ENCODE results near the gene RAB31. TPM values are rescaled to one million over a fixed set of nuclear protein-coding genes. Genes with fewer than 3 reads are reported as not detected.
A peak's percentile ranks its signal among the peaks of the same experiment; 100 is the strongest.

RAB31 gene
- total RNA-seq, 1 donor from 2014 or later: 26.0 TPM

DNA sequence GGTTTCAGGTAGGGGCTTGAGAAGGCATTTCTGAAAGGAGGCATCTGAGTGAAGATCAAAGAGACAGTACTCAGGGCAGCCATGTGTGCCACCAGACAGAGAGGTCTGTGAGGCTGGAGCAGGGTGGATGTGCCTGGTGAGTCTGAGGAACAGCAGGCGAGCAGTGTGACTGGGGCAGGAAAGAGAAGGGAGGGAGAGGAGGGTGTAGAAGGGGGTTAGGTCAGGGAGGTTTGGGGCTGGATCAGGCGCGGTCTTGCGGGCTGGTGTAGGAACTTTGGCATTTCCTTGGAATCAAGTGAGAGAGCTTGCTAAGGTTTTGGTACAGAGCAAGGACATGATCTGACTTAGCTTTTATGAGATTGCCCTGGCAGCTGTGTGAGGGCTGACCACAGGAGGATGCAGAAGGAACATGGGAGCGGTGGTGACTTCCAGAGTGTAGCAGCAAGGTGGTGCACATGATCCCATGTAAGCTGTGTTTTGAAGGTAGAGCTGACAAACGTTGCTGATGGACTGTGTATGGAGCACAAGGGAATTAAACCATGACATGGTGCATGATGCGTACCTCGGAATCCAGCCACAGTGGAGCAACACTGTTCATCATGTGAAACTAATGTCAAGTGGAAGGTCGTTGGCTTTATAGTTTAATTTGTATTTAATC lies 13.9 kb downstream of the RAB31 start:
- no peak for TF ChIP-seq POLR2A (IDR thresholded peaks at IDR 0.05)
- TF ChIP-seq, protein P1, sequence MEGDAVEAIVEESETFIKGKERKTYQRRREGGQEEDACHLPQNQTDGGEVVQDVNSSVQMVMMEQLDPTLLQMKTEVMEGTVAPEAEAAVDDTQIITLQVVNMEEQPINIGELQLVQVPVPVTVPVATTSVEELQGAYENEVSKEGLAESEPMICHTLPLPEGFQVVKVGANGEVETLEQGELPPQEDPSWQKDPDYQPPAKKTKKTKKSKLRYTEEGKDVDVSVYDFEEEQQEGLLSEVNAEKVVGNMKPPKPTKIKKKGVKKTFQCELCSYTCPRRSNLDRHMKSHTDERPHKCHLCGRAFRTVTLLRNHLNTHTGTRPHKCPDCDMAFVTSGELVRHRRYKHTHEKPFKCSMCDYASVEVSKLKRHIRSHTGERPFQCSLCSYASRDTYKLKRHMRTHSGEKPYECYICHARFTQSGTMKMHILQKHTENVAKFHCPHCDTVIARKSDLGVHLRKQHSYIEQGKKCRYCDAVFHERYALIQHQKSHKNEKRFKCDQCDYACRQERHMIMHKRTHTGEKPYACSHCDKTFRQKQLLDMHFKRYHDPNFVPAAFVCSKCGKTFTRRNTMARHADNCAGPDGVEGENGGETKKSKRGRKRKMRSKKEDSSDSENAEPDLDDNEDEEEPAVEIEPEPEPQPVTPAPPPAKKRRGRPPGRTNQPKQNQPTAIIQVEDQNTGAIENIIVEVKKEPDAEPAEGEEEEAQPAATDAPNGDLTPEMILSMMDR (IDR thresholded peaks at IDR 0.05): no peak
- TF ChIP-seq POLR2AphosphoS5 (IDR thresholded peaks at IDR 0.05; ENCODE audit: insufficient read depth in 1 of 2, low read depth in 1 of 2): no peak
- H3K4me3 ChIP-seq: no peak overlapping the region
- no peaks in the 10 kb centered on the region for H3K9me3 ChIP-seq
- peaks cover 30% of the 10 kb centered on the region for H3K4me1 ChIP-seq
- no peak overlapping the region for H3K27ac ChIP-seq
- DNase-seq (ENCODE audit: extremely low spot score in 2 of 2): peak in 1 of 2 donors; percentile 80
- intact Hi-C loops (cut with DNase I): no loop called here
- H3K27me3 ChIP-seq: no peaks in the 10 kb centered on the region
- H3K36me3 ChIP-seq: no peaks in the 10 kb centered on the region

DNA sequence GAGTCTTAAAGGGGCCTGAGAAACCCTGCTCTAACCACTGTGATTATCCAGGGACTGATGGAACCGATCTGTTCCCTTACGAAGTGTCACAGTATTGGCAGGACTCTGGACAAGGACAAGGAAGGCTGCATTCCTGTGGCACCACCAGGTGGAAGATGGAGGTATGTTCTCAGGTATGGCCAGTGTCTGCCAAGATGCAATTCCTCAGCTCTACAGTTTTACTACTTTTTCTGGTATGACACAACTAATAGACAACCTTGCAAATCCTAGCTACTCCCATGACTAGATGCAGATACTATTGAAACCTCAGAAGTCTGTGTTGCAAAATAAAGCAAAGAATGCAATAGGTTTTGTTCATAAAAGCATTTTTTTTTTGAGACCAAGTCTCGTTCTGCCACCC lies 14.6 kb downstream of the RAB31 start:
- no peaks in the 10 kb centered on the region for H3K27me3 ChIP-seq
- no peak overlapping the region for H3K4me3 ChIP-seq
- TF ChIP-seq POLR2AphosphoS5 (IDR thresholded peaks at IDR 0.05; ENCODE audit: insufficient read depth in 1 of 2, low read depth in 1 of 2) (no peak), POLR2A (IDR thresholded peaks at IDR 0.05) (no peak)
- TF ChIP-seq, protein P1 (IDR thresholded peaks at IDR 0.05): no peak
- H3K27ac ChIP-seq: no peak overlapping the region
- peaks cover 30% of the 10 kb centered on the region for H3K4me1 ChIP-seq
- DNase-seq (ENCODE audit: extremely low spot score in 2 of 2): peak in 1 of 2 donors; percentile 64
- intact Hi-C loops (cut with DNase I): no loop called here
- no peaks in the 10 kb centered on the region for H3K36me3 ChIP-seq
- H3K9me3 ChIP-seq: no peaks in the 10 kb centered on the region

DNA sequence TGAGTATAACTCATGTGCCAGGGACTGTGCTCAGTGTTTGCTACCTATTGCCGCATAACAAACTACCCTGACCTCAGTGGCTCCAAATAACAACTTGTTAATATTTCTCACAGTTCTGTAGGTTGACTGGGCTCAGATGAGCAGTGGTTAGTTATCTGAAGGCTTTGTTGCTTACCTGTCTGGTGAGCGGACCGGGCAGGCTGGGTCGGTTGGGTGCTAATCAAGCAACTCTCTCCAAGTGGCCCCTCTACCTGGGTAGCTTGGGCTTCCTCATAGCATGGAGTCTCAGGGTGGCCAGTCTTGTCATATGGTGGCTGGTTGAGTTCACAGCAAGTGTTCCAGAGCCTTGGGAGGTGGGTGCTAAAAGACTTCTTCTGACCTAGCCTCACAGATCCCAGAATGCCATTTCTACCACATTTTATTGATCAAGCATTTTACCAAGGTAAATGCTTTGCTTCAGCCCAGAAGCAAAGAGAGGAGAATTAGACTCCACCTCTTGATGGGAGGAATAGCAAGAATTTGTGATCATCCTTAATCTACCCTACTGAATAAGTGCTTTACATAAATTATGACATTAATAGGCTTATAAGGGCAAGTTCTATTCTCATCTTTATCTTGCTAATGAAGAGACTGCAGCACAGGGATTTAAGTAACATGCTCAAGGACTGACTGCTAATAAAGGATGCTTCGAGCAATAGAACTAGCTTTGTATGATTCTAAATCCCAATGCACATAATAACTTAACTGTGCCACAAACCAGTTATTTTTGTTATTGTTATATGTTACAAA lies 16.9 kb downstream of the RAB31 start:
- no peak overlapping the region for H3K27ac ChIP-seq
- no peaks in the 10 kb centered on the region for H3K27me3 ChIP-seq
- no peaks in the 10 kb centered on the region for H3K36me3 ChIP-seq
- H3K9me3 ChIP-seq: no peaks in the 10 kb centered on the region
- intact Hi-C loops (cut with DNase I): no loop called here
- peak in 1 of 2 donors; percentile 70 for DNase-seq (ENCODE audit: extremely low spot score in 2 of 2)
- H3K4me1 ChIP-seq: peaks cover 22% of the 10 kb centered on the region
- no peak overlapping the region for H3K4me3 ChIP-seq
- TF ChIP-seq, protein P1 (IDR thresholded peaks at IDR 0.05): no peak
- TF ChIP-seq POLR2A (IDR thresholded peaks at IDR 0.05) (no peak), POLR2AphosphoS5 (IDR thresholded peaks at IDR 0.05; ENCODE audit: insufficient read depth in 1 of 2, low read depth in 1 of 2) (no peak)

DNA sequence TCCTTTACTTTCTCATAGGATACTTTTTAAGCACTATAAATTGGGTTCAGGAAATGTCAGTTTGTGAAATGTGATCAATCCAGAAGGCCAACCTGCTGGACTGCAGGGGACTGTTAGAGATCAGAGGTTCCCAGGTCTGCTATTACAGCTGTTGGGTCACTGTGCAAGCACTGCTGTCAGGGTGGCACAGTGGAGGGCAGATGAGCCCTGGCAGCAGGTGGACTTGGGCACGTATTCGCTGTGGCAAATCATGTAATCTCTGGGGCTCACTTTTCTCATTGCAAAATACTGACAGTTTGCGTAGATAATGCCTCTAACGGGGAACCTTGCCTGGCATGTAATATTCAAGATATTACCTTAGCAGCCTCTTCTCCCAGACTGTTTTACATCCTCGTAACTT lies 18.1 kb downstream of the RAB31 start:
- peak in 1 of 2 donors; percentile 22 for DNase-seq (ENCODE audit: extremely low spot score in 2 of 2)

More for the DNA sequence above, 18.1 kb downstream of the RAB31 start:
- H3K27ac ChIP-seq: no peak overlapping the region
- intact Hi-C loops (cut with DNase I): no loop called here
- H3K36me3 ChIP-seq: no peaks in the 10 kb centered on the region
- TF ChIP-seq POLR2AphosphoS5 (IDR thresholded peaks at IDR 0.05; ENCODE audit: insufficient read depth in 1 of 2, low read depth in 1 of 2) (no peak), POLR2A (IDR thresholded peaks at IDR 0.05) (no peak)
- TF ChIP-seq, protein P1 (IDR thresholded peaks at IDR 0.05): no peak
- peaks cover 27% of the 10 kb centered on the region for H3K4me1 ChIP-seq
- no peaks in the 10 kb centered on the region for H3K27me3 ChIP-seq
- no peak overlapping the region for H3K4me3 ChIP-seq
- H3K9me3 ChIP-seq: no peaks in the 10 kb centered on the region
